ENCODE measurements around the gene GOLGA1.
"Not testable (repeated sequence)": the region's sequence is repeated elsewhere in the genome, so short reads cannot be mapped to it uniquely, and the experiment has no call there.

Gene GOLGA1

GRCh38 chr9:124940894-124941678, at the start of gene GOLGA1:
Gene GOLGA1 (minus strand): TSS chr9:124941083. CDS start chr9:124938711, 2,372 bp downstream.
- peak; percentile 82 to 85 for DNase-seq (ENCODE audit: low read depth in 2 of 2)

- DNase-seq (ENCODE audit: low read depth in 2 of 2), result no peak
Measured at GRCh38 chr9:124983698-124984097, 42.8 kb upstream of the GOLGA1 start.

- DNase-seq (ENCODE audit: low read depth in 2 of 2), result no peak
Measured at GRCh38 chr9:124980431-124980830, 39.5 kb upstream of the GOLGA1 start.

- DNase-seq (ENCODE audit: low read depth in 2 of 2), result no peak
Measured at GRCh38 chr9:124975131-124975530, 34.2 kb upstream of the GOLGA1 start.

GRCh38 chr9:124973807-124974206, 32.9 kb upstream of the GOLGA1 start:
- DNase-seq (ENCODE audit: low read depth in 2 of 2), result no peak

GRCh38 chr9:124972241-124972770, 31.4 kb upstream of the GOLGA1 start:
- DNase-seq (ENCODE audit: low read depth in 2 of 2), result no peak

- DNase-seq (ENCODE audit: low read depth in 2 of 2), result peak in 1 of 2 experiments; percentile 11
Measured at GRCh38 chr9:124969401-124969800, 28.5 kb upstream of the GOLGA1 start.

- DNase-seq (ENCODE audit: low read depth in 2 of 2), result no peak
Measured at GRCh38 chr9:124968238-124968637, 27.4 kb upstream of the GOLGA1 start.

GRCh38 chr9:124965775-124966568, 25.1 kb upstream of the GOLGA1 start:
- peak; percentile 16 to 20 for DNase-seq (ENCODE audit: low read depth in 2 of 2)

GRCh38 chr9:124964604-124965003, 23.7 kb upstream of the GOLGA1 start:
- no peak for DNase-seq (ENCODE audit: low read depth in 2 of 2)

GRCh38 chr9:124964056-124964455, 23.2 kb upstream of the GOLGA1 start:
- no peak for DNase-seq (ENCODE audit: low read depth in 2 of 2)

- DNase-seq (ENCODE audit: low read depth in 2 of 2), result no peak
Measured at GRCh38 chr9:124960409-124960752, 19.5 kb upstream of the GOLGA1 start.

- not testable (repeated sequence) for DNase-seq (ENCODE audit: low read depth in 2 of 2)
Measured at GRCh38 chr9:124959671-124960408, 19.0 kb upstream of the GOLGA1 start.

GRCh38 chr9:124954255-124954654, 13.4 kb upstream of the GOLGA1 start:
- DNase-seq (ENCODE audit: low read depth in 2 of 2), result no peak

GRCh38 chr9:124950050-124950718, 9.3 kb upstream of the GOLGA1 start:
- DNase-seq (ENCODE audit: low read depth in 2 of 2), result no peak

- DNase-seq (ENCODE audit: low read depth in 2 of 2), result no peak
Measured at GRCh38 chr9:124949387-124949786, 8.5 kb upstream of the GOLGA1 start.

- no peak for DNase-seq (ENCODE audit: low read depth in 2 of 2)
Measured at GRCh38 chr9:124947727-124948391, 7.0 kb upstream of the GOLGA1 start.

GRCh38 chr9:124946167-124946566, 5.3 kb upstream of the GOLGA1 start:
- no peak for DNase-seq (ENCODE audit: low read depth in 2 of 2)

- peak in 1 of 2 experiments; percentile 14 for DNase-seq (ENCODE audit: low read depth in 2 of 2)
Measured at GRCh38 chr9:124941679-124942561, 1.0 kb upstream of the GOLGA1 start.

- DNase-seq (ENCODE audit: low read depth in 2 of 2), result no peak
Measured at GRCh38 chr9:124940521-124940893, 376 bp downstream of the GOLGA1 start.
